Spleen (tissue), 11 donors: Measurements from ENCODE around the gene DEFB128. TPM values are rescaled to one million over a fixed set of nuclear protein-coding genes. Genes with fewer than 3 reads are reported as not detected.

Source experiments
- DNase-seq: peaks from one replicate; pipeline ENCODE4 v3.0.0-alpha.2; 2020
- H3K27ac ChIP-seq, 8 donors: fragments of 200-600 bp; sonication (generic) in 7 of 8; 1 replicate in 4 of 8; 2 replicates in 4 of 8; pipeline versions ENCODE4 v1.5.0 to v1.8.0; 2016 to 2021; ENCODE audit warnings: inconsistent platforms in 4 of 8, mild to moderate bottlenecking in 4 of 8, moderate library complexity in 1 of 8
- H3K27me3 ChIP-seq, 7 donors: fragments of 200-600 bp; sonication (generic) in 6 of 7; replicated peaks in 1 of 7; 1 replicate in 4 of 7; 2 replicates in 3 of 7; pipeline versions ENCODE4 v1.5.0 to v1.8.0; 2016 to 2021; ENCODE audit warnings: inconsistent platforms in 3 of 7, mild to moderate bottlenecking in 1 of 7
- H3K36me3 ChIP-seq, 6 donors: fragments of 200-600 bp; sonication (generic) in 5 of 6; 1 replicate in 4 of 6; 2 replicates in 2 of 6; pipeline versions ENCODE4 v1.5.0 to v1.8.0; 2016 to 2021; ENCODE audit warnings: inconsistent platforms in 2 of 6
- H3K4me1 ChIP-seq, 6 donors: fragments of 200-600 bp; sonication (generic) in 5 of 6; 1 replicate in 3 of 6; 2 replicates in 3 of 6; pipeline versions ENCODE4 v1.5.0 to v1.8.0; 2016 to 2021; ENCODE audit warnings: inconsistent platforms in 3 of 6
- H3K4me3 ChIP-seq, 8 donors: fragments of 200-600 bp; sonication (generic) in 7 of 8; 1 replicate in 4 of 8; 2 replicates in 4 of 8; pipeline versions ENCODE4 v1.5.0 to v1.8.0; 2016 to 2021; ENCODE audit warnings: inconsistent platforms in 4 of 8, mild to moderate bottlenecking in 4 of 8, moderate library complexity in 2 of 8
- H3K9me3 ChIP-seq, 8 donors: fragments of 200-600 bp; sonication (generic) in 7 of 8; 1 replicate in 4 of 8; 2 replicates in 4 of 8; pipeline versions ENCODE4 v1.5.0 to v1.8.0; 2016 to 2021; ENCODE audit warnings: inconsistent platforms in 4 of 8
- POLR2A ChIP-seq, 3 donors: fragments of 450-650 bp; IDR thresholded peaks; one replicate each; pipeline ENCODE4 v1.5.1; 2017; ENCODE audit warnings: antibody characterized with exemption in 3 of 3, mild to moderate bottlenecking in 1 of 3
- POLR2AphosphoS5 ChIP-seq, 3 donors: sonication (generic); formaldehyde crosslinking; IDR thresholded peaks; one replicate each; pipeline ENCODE4 v1.5.1; 2017; ENCODE audit warnings: antibody characterized with exemption in 3 of 3
- WGBS, 5 donors: extraction: QIAGEN DNeasy Blood & Tissue Kit in 3 of 5; methylation state at CpG; one replicate each; pipeline versions ENCODE4 v1.1.5 to v1.1.7; 2013 to 2018; 5-methylcytosine and 5-hydroxymethylcytosine counted together
- intact Hi-C: fragments of 100-400 bp; cut with DNase I; formaldehyde crosslinking; loops from one replicate; pipeline ENCODE4 v1.15.0; 2023; ENCODE audit warnings: low total_unique reads
- polyA plus RNA-seq, 3 donors: library from polyadenylated mRNA; stranded (reverse); fragments of 200-250 nt; gene quantifications; one replicate each; pipeline ENCODE4 v1.2.1, GENCODE V29; 2013
- total RNA-seq, 7 donors: library from RNA; depleted of rRNA in 3 of 7; stranded (reverse); fragments of >200 nt in 3 of 7; fragmentation: NEBNext Ultra II Directional in 4 of 7; extraction: Animal tissue kit (Norgen Biotek cat#: 25700) in 4 of 7; gene quantifications; one replicate each; pipeline versions ENCODE4 v1.1.0 to v1.2.1, GENCODE V29; 2016 to 2021
- TF ChIP-seq, protein P1 (sequence below), 11 experiments: fragments of 200-600 bp in 7 of 11; fragments of 450-650 bp in 4 of 11; sonication (generic) in 4 of 11; IDR thresholded peaks in 8 of 11; conservative IDR thresholded peaks in 3 of 11; 1 replicate in 7 of 11; 2 replicates in 4 of 11; pipeline versions ENCODE4 v1.4.0 to v1.8.0; 2016 to 2021; ENCODE audit warnings: antibody characterized with exemption in 11 of 11, inconsistent platforms in 4 of 11, mild to moderate bottlenecking in 1 of 11
- donor health status: healthy with polysubstance abuse.
- donor health status: DM: no; HTN: no; CAD: no; lungs with moderate emphysema.
- donor health status: DM: no; HTN: no; CAD: no.
- donor health status: Bipolar disorder and iron deficiency.
- donor health status: healthy.
- donor health status: DM: no; HTN: no; CAD: no.
- donor health status: DM: yes; HTN: yes; CAD: no.

Gene DEFB128
- total and polyA plus RNA-seq, 10 donors = not detected

DNA sequence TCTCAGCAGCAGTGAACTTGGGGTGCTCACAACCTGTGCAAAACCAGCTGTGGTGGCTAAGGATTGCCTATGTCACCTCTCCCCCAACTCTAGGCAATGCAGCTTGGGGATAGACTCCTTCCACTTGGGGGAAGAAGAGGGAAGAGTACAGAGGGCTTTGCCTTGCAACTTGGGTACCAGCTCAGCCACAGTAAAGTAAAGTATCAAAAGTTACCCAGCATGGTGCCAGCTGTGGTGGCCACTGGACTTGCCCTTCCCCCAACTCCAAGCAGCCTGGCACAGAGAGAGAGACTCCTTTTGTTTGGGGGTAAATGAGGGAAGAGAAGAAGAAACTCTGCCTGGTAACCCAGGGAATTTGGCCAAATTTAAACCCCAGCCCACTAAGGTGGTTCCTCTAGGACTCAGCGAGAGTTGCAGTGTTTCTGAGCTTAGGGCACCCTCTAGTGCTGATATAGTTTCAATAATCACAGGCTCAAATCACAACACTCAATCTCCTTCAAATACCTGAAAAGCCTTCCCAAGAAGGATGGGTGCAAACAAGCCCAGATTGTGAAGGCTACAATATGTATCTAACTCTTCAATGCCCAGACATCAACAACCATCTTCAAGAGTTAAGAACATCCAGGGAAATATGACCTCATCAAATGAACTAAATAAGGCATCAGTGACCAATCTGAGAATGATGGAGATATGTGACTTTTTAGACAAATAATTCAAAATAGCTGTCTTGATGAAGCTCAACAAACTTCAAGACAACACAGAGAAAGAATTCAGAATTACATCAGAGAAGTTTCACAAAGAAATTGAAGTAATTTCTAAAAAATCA lies 30.0 kb upstream of the DEFB128 start:
- DNase-seq = no peak
- Histone ChIP-seq H3K4me1 (no peaks in the 10 kb centered on the region), H3K27me3 (peaks cover 0 to 45% (median 6%) of the 10 kb centered on the region in 7 donors), H3K27ac (no peak overlapping the region), H3K9me3 (no peaks in the 10 kb centered on the region), H3K4me3 (no peak overlapping the region), H3K36me3 (no peaks in the 10 kb centered on the region)
- WGBS, 5 donors = 0 to 8% (median 3%) methylated on average over 1 of the region's 1 CpG
- intact Hi-C loops = no loop called here
- TF ChIP-seq, protein P1, sequence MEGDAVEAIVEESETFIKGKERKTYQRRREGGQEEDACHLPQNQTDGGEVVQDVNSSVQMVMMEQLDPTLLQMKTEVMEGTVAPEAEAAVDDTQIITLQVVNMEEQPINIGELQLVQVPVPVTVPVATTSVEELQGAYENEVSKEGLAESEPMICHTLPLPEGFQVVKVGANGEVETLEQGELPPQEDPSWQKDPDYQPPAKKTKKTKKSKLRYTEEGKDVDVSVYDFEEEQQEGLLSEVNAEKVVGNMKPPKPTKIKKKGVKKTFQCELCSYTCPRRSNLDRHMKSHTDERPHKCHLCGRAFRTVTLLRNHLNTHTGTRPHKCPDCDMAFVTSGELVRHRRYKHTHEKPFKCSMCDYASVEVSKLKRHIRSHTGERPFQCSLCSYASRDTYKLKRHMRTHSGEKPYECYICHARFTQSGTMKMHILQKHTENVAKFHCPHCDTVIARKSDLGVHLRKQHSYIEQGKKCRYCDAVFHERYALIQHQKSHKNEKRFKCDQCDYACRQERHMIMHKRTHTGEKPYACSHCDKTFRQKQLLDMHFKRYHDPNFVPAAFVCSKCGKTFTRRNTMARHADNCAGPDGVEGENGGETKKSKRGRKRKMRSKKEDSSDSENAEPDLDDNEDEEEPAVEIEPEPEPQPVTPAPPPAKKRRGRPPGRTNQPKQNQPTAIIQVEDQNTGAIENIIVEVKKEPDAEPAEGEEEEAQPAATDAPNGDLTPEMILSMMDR (IDR thresholded peaks at IDR 0.05 in 8 of 11, conservative IDR thresholded peaks at IDR 0.05 in 3 of 11) = peak in 1 of 11 experiments; percentile 16
- no peak for TF ChIP-seq POLR2A (IDR thresholded peaks at IDR 0.05)

- TF ChIP-seq POLR2AphosphoS5 (IDR thresholded peaks at IDR 0.05) = no peak
- no peak for TF ChIP-seq POLR2A (IDR thresholded peaks at IDR 0.05)
- TF ChIP-seq, protein P1 (IDR thresholded peaks at IDR 0.05 in 8 of 11, conservative IDR thresholded peaks at IDR 0.05 in 3 of 11) = no peak
- H3K27ac ChIP-seq = no peak overlapping the region
- H3K4me1 ChIP-seq = no peaks in the 10 kb centered on the region
- H3K9me3 ChIP-seq = no peaks in the 10 kb centered on the region
- WGBS, 5 donors = 68 to 88% (median 73%) methylated on average over 1 of the region's 1 CpG
- H3K27me3 ChIP-seq = peaks cover 0 to 40% (median 6%) of the 10 kb centered on the region in 7 donors
- H3K4me3 ChIP-seq = no peak overlapping the region
- no peaks in the 10 kb centered on the region for H3K36me3 ChIP-seq
- intact Hi-C loops = no loop called here
- DNase-seq = no peak
These were observed 27.8 kb upstream of the DEFB128 start for GRCh38 chr20:217266-217665.

GRCh38 chr20:215796-216195 lies 26.3 kb upstream of the DEFB128 start:
- no peaks in the 10 kb centered on the region for H3K4me1 ChIP-seq
- intact Hi-C loops = no loop called here
- WGBS, 5 donors = 85 to 100% (median 92%) methylated on average over 1 of the region's 1 CpG
- no peaks in the 10 kb centered on the region for H3K9me3 ChIP-seq
- H3K36me3 ChIP-seq = no peaks in the 10 kb centered on the region
- no peak overlapping the region for H3K4me3 ChIP-seq
- H3K27ac ChIP-seq = no peak overlapping the region
- peaks cover 0 to 38% (median 6%) of the 10 kb centered on the region in 7 donors for H3K27me3 ChIP-seq
- no peak for DNase-seq
- TF ChIP-seq POLR2AphosphoS5 (IDR thresholded peaks at IDR 0.05) (no peak), POLR2A (IDR thresholded peaks at IDR 0.05) (no peak)
- TF ChIP-seq, protein P1 (IDR thresholded peaks at IDR 0.05 in 8 of 11, conservative IDR thresholded peaks at IDR 0.05 in 3 of 11) = no peak

DNA sequence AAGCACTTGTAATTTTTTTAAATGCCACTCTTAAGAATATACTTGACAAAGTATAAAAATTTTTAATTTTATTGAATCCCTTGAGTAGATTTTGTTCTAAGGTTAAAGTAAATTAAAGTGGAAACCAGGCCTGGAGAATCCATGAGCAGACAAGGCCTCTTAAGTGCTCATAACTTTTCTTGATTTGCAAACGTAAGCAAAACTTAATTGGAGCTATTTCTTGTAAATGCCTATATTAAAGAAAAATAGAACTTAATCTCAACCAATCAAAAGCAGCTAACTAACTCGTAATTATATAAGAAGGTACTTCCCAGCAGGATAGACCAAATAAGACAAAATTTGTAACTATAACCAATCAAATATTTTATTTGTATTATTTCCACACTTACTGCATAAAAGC lies 24.9 kb upstream of the DEFB128 start:
- Histone ChIP-seq H3K27ac (no peak overlapping the region), H3K4me1 (no peaks in the 10 kb centered on the region), H3K36me3 (no peaks in the 10 kb centered on the region), H3K9me3 (no peaks in the 10 kb centered on the region), H3K27me3 (peaks cover 0 to 24% (median 2%) of the 10 kb centered on the region in 7 donors), H3K4me3 (no peak overlapping the region)
- 74 to 84% (median 81%) methylated on average over 2 of the region's 2 CpGs for WGBS, 5 donors
- no peak for DNase-seq
- TF ChIP-seq POLR2A (IDR thresholded peaks at IDR 0.05) = no peak
- TF ChIP-seq, protein P1 (IDR thresholded peaks at IDR 0.05 in 8 of 11, conservative IDR thresholded peaks at IDR 0.05 in 3 of 11) = no peak
- TF ChIP-seq POLR2AphosphoS5 (IDR thresholded peaks at IDR 0.05) = no peak
- intact Hi-C loops = no loop called here
